ENCODE measurements around the gene MRAP. TPM values are rescaled to one million over a fixed set of nuclear protein-coding genes. Genes with fewer than 3 reads are reported as not detected.

Gene MRAP
- total RNA-seq, 1 donor from 2014 or later: 0.46 TPM

DNA sequence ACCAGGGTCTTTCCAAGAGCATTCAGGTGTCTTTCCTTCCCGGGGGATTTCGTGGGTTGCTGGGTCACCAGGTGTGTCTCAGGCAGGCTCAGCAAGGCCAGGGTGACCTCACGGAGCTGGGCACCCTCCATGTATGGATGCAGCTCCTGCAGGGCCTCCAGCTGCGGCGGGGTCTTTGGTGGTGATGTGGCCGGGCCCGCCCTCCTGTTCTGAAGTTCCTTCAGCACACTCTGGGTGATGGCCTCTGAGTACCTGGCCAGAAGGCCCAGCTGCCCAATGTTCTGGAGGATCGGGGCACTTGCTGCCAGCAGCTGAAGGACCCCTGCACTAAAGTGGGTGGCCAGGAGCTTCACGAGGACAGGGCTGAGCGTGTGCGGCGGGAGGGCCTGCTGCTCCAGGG, 48.7 kb downstream of the MRAP start:
- Histone ChIP-seq H3K36me3 (peaks cover 97% of the 10 kb centered on the region), H3K27ac (no peak overlapping the region), H3K4me3 (no peak overlapping the region), H3K27me3 (no peaks in the 10 kb centered on the region), H3K9me3 (no peaks in the 10 kb centered on the region), H3K4me1 (no peaks in the 10 kb centered on the region)
- intact Hi-C loops (cut with DNase I): no loop called here
- no peak for ATAC-seq
- TF ChIP-seq, protein P1, sequence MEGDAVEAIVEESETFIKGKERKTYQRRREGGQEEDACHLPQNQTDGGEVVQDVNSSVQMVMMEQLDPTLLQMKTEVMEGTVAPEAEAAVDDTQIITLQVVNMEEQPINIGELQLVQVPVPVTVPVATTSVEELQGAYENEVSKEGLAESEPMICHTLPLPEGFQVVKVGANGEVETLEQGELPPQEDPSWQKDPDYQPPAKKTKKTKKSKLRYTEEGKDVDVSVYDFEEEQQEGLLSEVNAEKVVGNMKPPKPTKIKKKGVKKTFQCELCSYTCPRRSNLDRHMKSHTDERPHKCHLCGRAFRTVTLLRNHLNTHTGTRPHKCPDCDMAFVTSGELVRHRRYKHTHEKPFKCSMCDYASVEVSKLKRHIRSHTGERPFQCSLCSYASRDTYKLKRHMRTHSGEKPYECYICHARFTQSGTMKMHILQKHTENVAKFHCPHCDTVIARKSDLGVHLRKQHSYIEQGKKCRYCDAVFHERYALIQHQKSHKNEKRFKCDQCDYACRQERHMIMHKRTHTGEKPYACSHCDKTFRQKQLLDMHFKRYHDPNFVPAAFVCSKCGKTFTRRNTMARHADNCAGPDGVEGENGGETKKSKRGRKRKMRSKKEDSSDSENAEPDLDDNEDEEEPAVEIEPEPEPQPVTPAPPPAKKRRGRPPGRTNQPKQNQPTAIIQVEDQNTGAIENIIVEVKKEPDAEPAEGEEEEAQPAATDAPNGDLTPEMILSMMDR (IDR thresholded peaks at IDR 0.05): no peak
- no peak for DNase-seq

DNA sequence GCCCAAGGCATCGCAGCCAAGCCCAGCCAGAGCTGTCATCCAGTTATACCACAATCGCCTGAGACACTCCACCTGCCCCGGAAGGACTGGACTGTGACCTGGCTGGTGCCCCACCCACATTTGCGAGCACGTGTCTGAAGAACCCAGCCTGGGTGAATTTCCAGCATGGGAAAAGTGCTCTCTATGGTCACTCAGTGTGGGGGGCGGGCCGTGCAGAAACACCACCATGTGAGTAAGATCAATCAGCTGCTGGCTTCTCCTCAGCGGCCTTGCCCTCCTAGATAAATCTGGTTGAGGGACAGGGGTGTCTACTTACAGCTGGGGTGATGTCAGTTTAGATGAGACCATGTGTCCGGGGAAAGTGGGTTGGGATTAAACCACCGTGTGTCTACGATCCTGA, 49.3 kb downstream of the MRAP start:
- intact Hi-C loops (cut with DNase I): no loop called here
- Histone ChIP-seq H3K36me3 (peaks cover 100% of the 10 kb centered on the region), H3K4me1 (no peaks in the 10 kb centered on the region), H3K9me3 (no peaks in the 10 kb centered on the region), H3K27ac (peak overlapping the region; percentile 30), H3K4me3 (no peak overlapping the region), H3K27me3 (no peaks in the 10 kb centered on the region)
- DNase-seq (no peak), ATAC-seq (peak; percentile 3)
- TF ChIP-seq, protein P1 (IDR thresholded peaks at IDR 0.05): no peak

DNA sequence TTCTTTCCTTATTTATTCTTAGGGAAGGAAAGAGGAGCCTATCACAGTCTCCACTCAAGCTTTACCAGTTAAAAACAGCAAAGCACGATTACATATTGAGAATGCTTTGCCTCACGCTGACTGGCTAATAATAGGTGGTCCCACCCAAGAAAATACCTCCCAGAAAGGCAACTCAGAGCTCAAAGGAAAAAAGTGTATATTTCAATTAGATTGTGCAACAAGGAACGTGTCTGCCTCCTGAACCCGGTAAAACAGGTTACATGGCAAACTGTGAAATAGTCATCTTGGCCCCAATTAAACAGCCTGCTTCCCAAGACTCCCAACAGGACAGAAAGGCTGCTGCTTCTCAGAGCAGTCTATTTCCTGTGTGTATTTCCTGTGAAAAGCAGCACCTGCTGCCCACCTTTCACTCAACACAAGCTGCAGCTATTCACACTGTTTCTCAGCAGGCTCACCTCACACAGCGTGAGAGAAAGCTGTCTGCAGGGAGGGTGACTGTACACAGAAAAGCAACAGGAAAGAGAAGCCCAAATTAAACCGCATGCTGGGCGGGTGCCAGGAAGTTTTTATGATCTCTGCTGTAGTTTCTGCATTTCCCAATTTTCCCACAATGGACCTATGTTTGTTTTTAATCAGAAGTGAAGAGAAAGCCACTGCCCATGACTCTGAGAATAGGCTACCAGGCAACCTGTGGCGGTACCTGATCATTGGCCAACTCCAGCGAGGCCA, 50.1 kb downstream of the MRAP start:
- Histone ChIP-seq H3K36me3 (peaks cover 100% of the 10 kb centered on the region), H3K27me3 (no peaks in the 10 kb centered on the region), H3K4me3 (no peak overlapping the region), H3K27ac (peak overlapping the region; percentile 30), H3K9me3 (no peaks in the 10 kb centered on the region), H3K4me1 (no peaks in the 10 kb centered on the region)
- peak; percentile 49 for ATAC-seq
- no peak for DNase-seq
- intact Hi-C loops (cut with DNase I): no loop called here
- TF ChIP-seq, protein P1 (IDR thresholded peaks at IDR 0.05): no peak

DNA sequence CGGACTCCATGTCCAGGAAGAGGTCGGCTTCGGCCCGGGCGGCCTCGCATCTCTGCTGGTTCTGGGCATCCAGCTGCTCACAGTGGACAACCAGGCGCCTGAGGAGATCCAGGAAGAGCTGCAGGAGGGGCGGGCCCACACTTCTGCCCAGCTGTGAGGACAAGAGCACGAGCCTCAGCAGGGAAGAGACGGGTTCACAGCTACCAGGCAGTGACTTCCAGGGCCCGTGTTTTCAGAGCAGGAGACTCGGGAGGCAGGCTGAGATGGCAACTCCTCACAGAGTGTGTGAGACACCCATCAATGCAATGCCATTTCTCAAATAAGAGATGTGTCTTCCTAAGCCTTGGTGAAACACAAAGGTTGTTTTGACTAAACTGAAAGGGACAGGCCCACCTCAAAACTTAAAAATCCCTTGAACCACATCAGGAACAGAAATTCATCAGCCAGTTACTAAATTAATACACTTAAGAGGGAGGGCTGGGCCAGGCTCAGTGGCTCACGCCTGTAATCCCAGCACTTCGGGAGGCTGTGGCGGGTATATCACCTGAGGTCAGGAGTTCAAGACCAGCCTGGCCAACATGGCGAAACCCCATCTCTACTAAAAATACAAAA, 50.8 kb downstream of the MRAP start:
- Histone ChIP-seq H3K27me3 (no peaks in the 10 kb centered on the region), H3K27ac (no peak overlapping the region), H3K4me1 (no peaks in the 10 kb centered on the region), H3K36me3 (peaks cover 100% of the 10 kb centered on the region), H3K9me3 (no peaks in the 10 kb centered on the region), H3K4me3 (no peak overlapping the region)
- no peak for ATAC-seq
- TF ChIP-seq, protein P1 (IDR thresholded peaks at IDR 0.05): no peak
- intact Hi-C loops (cut with DNase I): no loop called here
- DNase-seq: no peak

DNA sequence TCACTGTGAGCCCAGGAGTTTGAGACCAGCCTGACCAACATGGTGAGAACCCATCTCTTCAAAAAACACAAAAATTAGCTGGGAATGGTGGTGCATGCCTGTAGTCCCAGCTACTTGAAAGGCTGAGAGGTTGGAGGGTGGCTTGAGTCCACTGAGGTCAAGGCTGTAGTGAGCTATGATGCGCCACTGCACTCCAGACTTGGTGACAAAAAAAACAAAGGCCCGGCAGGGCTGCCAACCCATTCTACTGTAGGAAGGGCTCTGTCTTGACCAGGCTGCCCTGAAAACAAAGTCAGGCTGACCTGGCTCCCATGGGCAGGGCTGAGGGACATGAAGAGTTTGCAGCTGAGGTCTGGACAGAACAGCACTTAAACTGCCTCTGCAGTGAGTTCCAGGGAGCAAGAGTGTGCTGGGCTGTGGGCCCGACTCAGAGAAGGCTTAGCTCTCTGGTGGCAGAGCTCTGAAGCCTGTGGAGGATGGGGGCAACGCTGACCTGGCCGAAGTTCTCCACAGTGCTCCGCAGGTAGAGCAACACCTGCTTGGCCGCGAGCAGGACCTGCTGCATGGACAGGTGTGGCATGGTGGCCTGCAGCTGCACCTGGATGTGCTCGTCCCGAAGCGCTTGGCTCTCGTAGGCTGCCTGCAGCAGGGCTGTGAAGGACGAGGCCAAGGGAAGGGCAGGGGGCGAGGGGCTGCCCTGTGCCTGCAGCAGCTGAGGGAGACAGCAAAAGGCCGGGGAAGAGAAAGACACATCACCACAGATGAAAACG, 51.7 kb downstream of the MRAP start:
- H3K9me3 ChIP-seq: no peaks in the 10 kb centered on the region
- H3K27ac ChIP-seq: no peak overlapping the region
- DNase-seq (no peak), ATAC-seq (no peak)
- H3K27me3 ChIP-seq: no peaks in the 10 kb centered on the region
- peaks cover 100% of the 10 kb centered on the region for H3K36me3 ChIP-seq
- no peaks in the 10 kb centered on the region for H3K4me1 ChIP-seq
- TF ChIP-seq, protein P1 (IDR thresholded peaks at IDR 0.05): no peak
- intact Hi-C loops (cut with DNase I): no loop called here
- H3K4me3 ChIP-seq: no peak overlapping the region
